Stimulated activated CD4-positive, alpha-beta T cell treated with anti-CD3 and anti-CD28 coated beads, TNF-alpha, amount 100 ng/mL, for 48 hours (primary cell): ENCODE data around the gene PIBF1.
"Not testable (repeated sequence)": the region's sequence is repeated elsewhere in the genome, so short reads cannot be mapped to it uniquely, and the experiment has no call there.

Source experiments
- DNase-seq, 3 donors: peaks; one replicate each; pipeline ENCODE4 v3.0.0-alpha.2; 2020; ENCODE audit warnings: low read depth in 3 of 3

PIBF1 gene

GRCh38 chr13:72911981-72912380 is 130.0 kb downstream of the PIBF1 start:
- DNase-seq, result no peak

- no peak for DNase-seq
These were observed 138.2 kb downstream of the PIBF1 start for GRCh38 chr13:72920097-72920496.

- no peak for DNase-seq
These were observed 149.4 kb downstream of the PIBF1 start for GRCh38 chr13:72931311-72931710.

- no peak for DNase-seq
These were observed 150.3 kb downstream of the PIBF1 start for GRCh38 chr13:72932250-72932649.

- DNase-seq, result not testable (repeated sequence)
These were observed 164.3 kb downstream of the PIBF1 start for GRCh38 chr13:72946267-72946666.

GRCh38 chr13:72952529-72953141 is 170.7 kb downstream of the PIBF1 start:
- no peak for DNase-seq

- DNase-seq, result no peak
These were observed 171.5 kb downstream of the PIBF1 start for GRCh38 chr13:72953391-72953965.

GRCh38 chr13:72959643-72960042 is 177.7 kb downstream of the PIBF1 start:
- DNase-seq, result no peak

- no peak for DNase-seq
These were observed 178.2 kb downstream of the PIBF1 start for GRCh38 chr13:72960114-72960513.

GRCh38 chr13:72960541-72960940 is 178.6 kb downstream of the PIBF1 start:
- no peak for DNase-seq

GRCh38 chr13:72963762-72964161 is 181.8 kb downstream of the PIBF1 start:
- no peak for DNase-seq

GRCh38 chr13:72970301-72970880 is 188.5 kb downstream of the PIBF1 start:
- DNase-seq, result no peak

GRCh38 chr13:72970956-72971355 is 189.0 kb downstream of the PIBF1 start:
- no peak for DNase-seq

- DNase-seq, result no peak
These were observed 191.3 kb downstream of the PIBF1 start for GRCh38 chr13:72973234-72973633.

- DNase-seq, result no peak
These were observed 201.3 kb downstream of the PIBF1 start for GRCh38 chr13:72983085-72983768.

- DNase-seq, result no peak
These were observed 203.7 kb downstream of the PIBF1 start for GRCh38 chr13:72985610-72986009.

GRCh38 chr13:72986197-72986596 is 204.3 kb downstream of the PIBF1 start:
- DNase-seq, result no peak

GRCh38 chr13:72990953-72991352 is 209.0 kb downstream of the PIBF1 start:
- DNase-seq, result no peak

- no peak for DNase-seq
These were observed 216.1 kb downstream of the PIBF1 start for GRCh38 chr13:72998012-72998411.

- no peak for DNase-seq
These were observed 218.2 kb downstream of the PIBF1 start for GRCh38 chr13:73000027-73000674.

- no peak for DNase-seq
These were observed 220.0 kb downstream of the PIBF1 start for GRCh38 chr13:73001971-73002370.

GRCh38 chr13:73011751-73012150 is 229.8 kb downstream of the PIBF1 start:
- no peak for DNase-seq
